ENCODE data around the gene ZNF432.
A peak's percentile ranks its signal among the peaks of the same experiment; 100 is the strongest.

Gene ZNF432

DNA sequence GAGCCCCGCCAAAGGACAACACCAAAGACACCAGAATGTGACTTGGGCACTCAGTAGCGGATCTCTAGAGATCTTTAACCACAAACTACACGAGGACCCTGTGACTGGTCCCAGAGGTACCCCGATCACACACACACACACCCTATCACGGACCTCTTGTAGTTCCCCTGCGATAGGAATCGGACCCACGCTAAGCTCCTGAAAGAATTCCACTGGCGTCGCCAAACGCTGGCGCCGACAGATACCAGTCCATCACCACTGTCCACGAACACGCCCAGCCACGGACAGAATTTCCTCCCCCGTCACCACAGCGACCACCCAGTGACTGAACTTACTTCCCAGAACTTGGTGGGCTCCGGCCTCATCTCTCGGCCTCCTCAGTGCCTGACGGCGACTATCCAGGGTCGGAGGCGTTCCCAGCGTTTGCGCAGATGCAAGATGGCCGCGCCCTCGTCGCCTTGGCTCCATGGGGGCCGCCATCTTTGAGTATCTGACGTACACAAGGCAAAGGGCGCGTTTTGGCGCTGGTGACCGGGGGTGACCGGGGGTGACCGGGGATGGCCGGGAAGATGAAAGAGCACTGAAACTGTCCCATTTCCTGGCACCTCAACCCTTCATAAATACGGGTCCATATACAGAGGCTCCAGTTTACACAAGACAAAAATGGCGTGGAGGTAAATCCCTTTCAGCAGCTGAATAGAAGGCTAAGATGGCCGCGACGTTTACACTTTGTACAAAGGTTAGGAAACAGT, 40.7 kb downstream of the ZNF432 start, which contains the start of gene ZNF615:
Gene ZNF615, minus strand, starts transcription at position 406 of the 752 bp plus-strand sequence. CDS start 4,500 bp downstream, outside the sequence.
- peak; percentile 81 to 84 for DNase-seq

GRCh38 chr19:52007451-52007805, 41.2 kb downstream of the ZNF432 start:
- DNase-seq: no peak

GRCh38 chr19:51994048-51994644, 54.5 kb downstream of the ZNF432 start:
- no peak for DNase-seq

DNA sequence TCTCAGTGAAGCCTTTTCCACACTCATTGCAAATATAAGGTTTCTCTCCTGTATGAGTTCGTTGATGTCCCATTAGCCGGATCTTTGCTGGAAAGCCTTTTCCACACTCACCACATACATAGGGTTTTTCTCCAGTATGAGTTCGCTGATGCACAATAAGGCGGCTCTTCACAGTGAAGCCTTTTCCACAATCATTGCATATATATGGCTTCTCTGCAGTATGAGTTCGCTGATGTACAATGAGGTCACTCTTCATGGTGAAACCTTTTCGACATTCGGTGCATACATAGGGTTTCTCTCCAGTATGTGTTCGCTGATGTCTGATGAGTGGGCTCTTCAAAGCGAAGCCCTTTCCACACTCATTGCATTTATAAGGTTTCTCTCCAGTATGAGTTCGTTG, 55.2 kb downstream of the ZNF432 start:
- DNase-seq: no peak

DNA sequence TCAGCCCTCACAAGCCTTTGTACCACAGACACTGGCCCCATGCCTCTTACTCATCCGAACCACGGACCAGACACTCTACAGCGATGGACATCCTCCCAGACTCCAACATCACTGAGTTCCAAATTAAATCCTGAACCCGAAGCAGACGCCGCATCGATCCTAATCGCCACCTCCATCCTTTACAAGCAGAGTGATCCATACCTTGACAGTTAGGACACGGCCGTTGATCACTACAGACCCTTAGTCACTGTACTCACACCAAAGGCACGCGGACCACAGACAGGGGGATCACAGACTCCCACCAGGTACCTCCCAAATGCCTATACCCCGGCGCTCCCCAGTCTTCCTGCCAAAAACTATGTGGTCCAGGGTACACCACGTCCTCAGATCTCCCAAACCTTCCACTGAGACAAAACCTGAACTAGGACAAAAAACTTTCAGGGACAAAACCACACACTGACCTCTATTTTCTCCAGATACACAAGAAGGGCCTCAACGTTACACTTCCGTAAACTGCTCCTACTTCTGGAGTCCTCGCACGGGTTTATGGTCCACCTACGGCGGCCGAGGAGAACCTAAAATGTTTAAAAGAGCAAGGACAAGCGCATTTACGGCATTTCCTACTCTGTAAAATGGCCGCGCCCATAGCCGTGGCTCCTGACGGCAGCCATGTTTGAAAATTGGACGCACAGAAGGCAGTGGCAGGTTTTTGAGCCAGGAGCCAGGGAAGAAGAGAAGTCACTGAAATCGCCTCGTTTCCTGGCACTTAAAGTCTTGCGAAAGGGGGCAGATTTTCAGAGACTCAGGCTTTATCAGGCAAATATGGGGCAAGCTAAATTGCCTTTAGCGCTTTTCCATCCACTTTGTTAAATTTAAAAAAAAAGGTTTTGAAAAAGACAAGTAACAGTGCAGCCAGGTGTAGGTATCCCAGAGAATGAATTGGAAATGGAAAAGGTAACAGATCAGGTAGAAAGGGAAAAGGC, 62.0 kb downstream of the ZNF432 start, which contains the start of gene ZNF350:
Gene ZNF350, minus strand, starts transcription at position 532 of the 983 bp plus-strand sequence. CDS start 12,480 bp downstream, outside the sequence.
- peak; percentile 74 to 89 for DNase-seq

- DNase-seq: no peak
These were observed 65.3 kb downstream of the ZNF432 start for GRCh38 chr19:51983361-51983760.

All from stimulated activated CD4-positive, alpha-beta T cell treated with anti-CD3 and anti-CD28 coated beads, Interleukin-4, amount 100 ng/mL, for 4 hours (primary cell).